GM12892 (cell line): ENCODE measurements around the gene ARHGAP31.

Source experiments
- POLR2A ChIP-seq: IDR thresholded peaks from 2 replicates; pipeline ENCODE4 v1.6.1; 2011; ENCODE audit warnings: low read depth, low read length, control low read depth
- POLR2AphosphoS5 ChIP-seq: IDR thresholded peaks from 2 replicates; pipeline ENCODE4 v1.6.1; 2011; ENCODE audit warnings: low read depth, low read length, control low read depth

DNA sequence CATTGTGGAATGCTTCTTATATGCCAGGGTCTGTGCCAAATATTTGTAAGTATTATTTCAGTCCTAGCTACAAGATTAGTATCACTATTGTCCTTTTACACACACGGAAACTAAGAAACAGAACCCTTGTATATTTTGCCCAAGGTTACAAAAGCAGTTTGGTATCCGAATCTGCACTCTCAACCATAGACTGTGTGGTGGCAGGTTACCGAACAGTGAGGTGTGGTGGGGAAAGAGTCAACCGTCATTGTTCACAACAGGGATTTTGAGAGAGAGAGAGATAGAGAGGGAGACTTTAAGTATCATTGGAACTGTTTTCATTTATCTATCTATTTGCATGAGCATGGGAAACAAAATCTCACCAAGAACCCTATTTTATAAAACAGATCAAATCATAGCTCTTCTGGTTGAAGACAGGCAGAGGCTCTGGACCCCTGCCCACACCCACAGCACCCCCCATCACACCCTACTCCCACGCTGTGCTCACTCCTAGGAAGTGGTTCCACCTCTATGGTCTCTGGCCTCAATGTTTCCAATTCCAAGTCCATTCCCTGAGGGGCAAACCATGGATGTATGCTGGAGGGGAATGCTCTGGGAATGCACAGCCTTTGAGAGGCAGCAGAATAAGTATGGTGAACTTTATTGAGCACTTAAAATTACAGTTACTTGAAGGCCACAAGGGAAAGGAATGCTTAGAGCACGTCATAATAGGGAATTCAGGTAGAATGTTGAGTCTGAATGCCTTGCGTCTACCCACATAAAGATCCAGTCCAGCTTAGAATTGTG is 69.0 kb downstream of the ARHGAP31 start:
- TF ChIP-seq POLR2AphosphoS5, result no peak
- no peak for TF ChIP-seq POLR2A
